ENCODE measurements around the gene MC4R. TPM values are rescaled to one million over a fixed set of nuclear protein-coding genes. Genes with fewer than 3 reads are reported as not detected.

The MC4R gene
- total RNA-seq, 1 donor from 2014 or later = not detected

GRCh38 chr18:60358516-60358915 is 14.1 kb downstream of the MC4R start:
- no peak for TF ChIP-seq POLR2AphosphoS5 (IDR thresholded peaks at IDR 0.05; ENCODE audit: insufficient read depth in 1 of 2, low read depth in 1 of 2)
- no peak for TF ChIP-seq POLR2A (IDR thresholded peaks at IDR 0.05)
- no peak for TF ChIP-seq CTCF (IDR thresholded peaks at IDR 0.05)
- no peak overlapping the region for H3K4me3 ChIP-seq
- no peak for DNase-seq (ENCODE audit: extremely low spot score in 2 of 2)
- intact Hi-C loops (cut with DNase I) = no loop called here
- H3K27me3 ChIP-seq = no peaks in the 10 kb centered on the region
- no peak overlapping the region for H3K27ac ChIP-seq
- H3K36me3 ChIP-seq = no peaks in the 10 kb centered on the region
- H3K9me3 ChIP-seq = no peaks in the 10 kb centered on the region
- H3K4me1 ChIP-seq = no peaks in the 10 kb centered on the region

- H3K27ac ChIP-seq = no peak overlapping the region
- no peaks in the 10 kb centered on the region for H3K9me3 ChIP-seq
- H3K4me1 ChIP-seq = no peaks in the 10 kb centered on the region
- intact Hi-C loops (cut with DNase I) = no loop called here
- no peaks in the 10 kb centered on the region for H3K36me3 ChIP-seq
- H3K4me3 ChIP-seq = no peak overlapping the region
- TF ChIP-seq POLR2AphosphoS5 (IDR thresholded peaks at IDR 0.05; ENCODE audit: insufficient read depth in 1 of 2, low read depth in 1 of 2) = no peak
- no peak for TF ChIP-seq POLR2A (IDR thresholded peaks at IDR 0.05)
- TF ChIP-seq CTCF (IDR thresholded peaks at IDR 0.05) = no peak
- no peak for DNase-seq (ENCODE audit: extremely low spot score in 2 of 2)
- no peaks in the 10 kb centered on the region for H3K27me3 ChIP-seq
Measured at GRCh38 chr18:60350941-60351340, 21.6 kb downstream of the MC4R start.

DNA sequence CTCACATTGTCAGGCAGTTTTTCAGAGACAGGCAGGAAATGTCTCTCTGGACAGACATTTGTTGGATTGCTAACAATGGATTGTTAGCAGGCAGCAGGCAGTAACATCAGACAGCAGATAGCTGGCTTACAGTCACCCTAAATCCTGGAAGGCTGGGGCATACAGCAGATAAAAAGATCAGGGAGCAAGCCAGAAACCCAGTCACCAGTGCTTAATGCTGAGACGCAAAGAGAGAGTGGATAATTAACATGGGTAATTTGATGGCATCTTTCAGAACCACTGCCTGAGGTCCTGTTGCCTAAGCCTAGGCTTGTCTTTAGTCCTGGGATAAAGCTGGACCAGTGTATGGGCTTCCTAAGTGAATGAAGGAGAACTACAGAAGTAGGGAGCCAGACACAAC is 22.4 kb downstream of the MC4R start:
- no peak for DNase-seq (ENCODE audit: extremely low spot score in 2 of 2)
- no peaks in the 10 kb centered on the region for H3K36me3 ChIP-seq
- no peaks in the 10 kb centered on the region for H3K9me3 ChIP-seq
- H3K4me1 ChIP-seq = no peaks in the 10 kb centered on the region
- no peak overlapping the region for H3K4me3 ChIP-seq
- intact Hi-C loops (cut with DNase I) = no loop called here
- TF ChIP-seq POLR2AphosphoS5 (IDR thresholded peaks at IDR 0.05; ENCODE audit: insufficient read depth in 1 of 2, low read depth in 1 of 2) = no peak
- TF ChIP-seq CTCF (IDR thresholded peaks at IDR 0.05) = no peak
- no peak for TF ChIP-seq POLR2A (IDR thresholded peaks at IDR 0.05)
- no peak overlapping the region for H3K27ac ChIP-seq
- H3K27me3 ChIP-seq = no peaks in the 10 kb centered on the region

DNA sequence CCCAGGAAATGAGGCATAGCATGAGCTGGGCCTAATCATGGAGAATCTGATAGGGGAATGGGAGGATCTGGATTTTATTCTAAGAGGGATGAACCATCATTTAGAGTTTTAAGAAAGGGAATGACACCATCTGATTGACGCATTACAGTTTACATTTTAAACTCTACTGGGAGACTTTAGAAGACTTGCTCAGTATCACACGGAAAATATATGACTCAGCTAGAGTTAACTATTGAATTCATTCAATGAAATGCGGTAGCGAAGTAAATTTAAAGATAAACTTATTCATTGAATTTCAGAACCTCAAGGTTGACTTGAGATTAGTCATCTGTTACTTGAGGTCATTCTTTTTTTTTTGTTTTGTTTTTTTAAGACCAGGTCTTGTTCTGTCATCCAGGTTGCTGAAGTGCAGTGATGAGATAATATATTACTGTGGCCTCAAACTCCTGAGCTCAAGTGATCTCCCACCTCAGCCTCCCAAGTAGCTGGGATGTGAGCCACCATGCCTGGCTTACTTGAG is 25.0 kb downstream of the MC4R start:
- Histone ChIP-seq H3K27me3 (no peaks in the 10 kb centered on the region), H3K4me1 (no peaks in the 10 kb centered on the region), H3K9me3 (no peaks in the 10 kb centered on the region), H3K27ac (no peak overlapping the region), H3K36me3 (no peaks in the 10 kb centered on the region), H3K4me3 (no peak overlapping the region)
- DNase-seq (ENCODE audit: extremely low spot score in 2 of 2) = no peak
- TF ChIP-seq POLR2AphosphoS5 (IDR thresholded peaks at IDR 0.05; ENCODE audit: insufficient read depth in 1 of 2, low read depth in 1 of 2) (no peak), POLR2A (IDR thresholded peaks at IDR 0.05) (no peak), CTCF (IDR thresholded peaks at IDR 0.05) (no peak)
- intact Hi-C loops (cut with DNase I) = no loop called here

- DNase-seq (ENCODE audit: extremely low spot score in 2 of 2) = no peak
- Histone ChIP-seq H3K27ac (no peak overlapping the region), H3K9me3 (no peaks in the 10 kb centered on the region), H3K4me1 (no peaks in the 10 kb centered on the region), H3K4me3 (no peak overlapping the region), H3K36me3 (no peaks in the 10 kb centered on the region), H3K27me3 (no peaks in the 10 kb centered on the region)
- intact Hi-C loops (cut with DNase I) = no loop called here
- TF ChIP-seq POLR2AphosphoS5 (IDR thresholded peaks at IDR 0.05; ENCODE audit: insufficient read depth in 1 of 2, low read depth in 1 of 2) = no peak
- no peak for TF ChIP-seq POLR2A (IDR thresholded peaks at IDR 0.05)
- no peak for TF ChIP-seq CTCF (IDR thresholded peaks at IDR 0.05)
Measured at GRCh38 chr18:60339018-60339417, 33.6 kb downstream of the MC4R start.
